DOHH2 (cell line): ENCODE results near the gene EIF4B.

Source experiments
- EZH2phosphoT487 ChIP-seq: fragments of 200-600 bp; sonication (generic); IDR thresholded peaks from 2 replicates; pipeline ENCODE4 v1.6.1; 2017; ENCODE audit warnings: borderline replicate concordance, mild to moderate bottlenecking, antibody characterized with exemption, low read length, moderate library complexity, mixed read lengths
- TF ChIP-seq, protein P1 (sequence below): fragments of 200-600 bp; sonication (generic); IDR thresholded peaks from one replicate; pipeline ENCODE4 v1.5.1; 2014; ENCODE audit warnings: antibody characterized with exemption, mild to moderate bottlenecking, low read depth, low read length; ENCODE audit not compliant: poor library complexity, severe bottlenecking

DNA sequence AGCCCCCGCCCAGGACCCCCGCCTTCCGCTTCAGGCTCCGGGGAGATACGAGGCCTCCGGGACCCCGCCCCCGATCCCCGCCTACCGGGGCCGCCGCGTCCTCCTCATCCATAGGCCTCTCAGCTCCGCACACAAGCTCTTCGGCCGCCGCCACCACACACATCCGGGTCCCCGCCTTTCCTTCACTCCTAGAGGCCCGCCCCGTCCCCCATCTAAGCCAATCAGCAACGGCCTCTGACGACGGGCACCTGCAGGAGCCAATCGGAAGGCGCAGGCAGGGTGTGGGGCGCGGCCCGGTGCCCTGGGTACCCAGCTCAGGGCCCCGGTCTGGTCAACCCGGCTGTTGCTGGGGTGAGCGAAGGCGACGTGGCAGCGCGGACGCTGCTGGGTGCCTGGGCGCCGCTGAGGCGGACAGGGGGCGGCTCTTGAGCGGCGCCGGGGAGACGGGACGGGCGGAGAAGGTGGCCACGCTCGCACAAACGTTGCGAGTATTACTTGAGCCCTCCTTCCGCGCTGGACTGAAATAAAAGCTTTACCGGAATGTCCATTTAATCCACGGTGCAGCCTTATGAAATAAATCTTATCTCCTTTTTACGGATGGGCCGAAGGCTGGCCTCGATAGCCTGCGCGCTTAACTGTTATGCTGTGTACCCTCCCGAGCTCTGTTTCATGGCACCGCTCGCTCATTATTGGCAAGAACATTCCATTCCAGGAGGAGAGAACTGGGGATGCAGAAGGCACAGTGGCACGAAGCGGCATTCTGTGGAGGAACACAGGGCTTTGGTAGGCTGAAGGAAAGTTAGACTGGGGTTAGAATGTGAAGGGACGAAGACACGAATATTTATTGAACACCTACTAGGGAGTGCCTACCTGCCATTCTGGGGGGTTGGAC lies 73.2 kb downstream of the EIF4B start, which contains the start of gene SPRYD3:
- TF ChIP-seq, protein P1, sequence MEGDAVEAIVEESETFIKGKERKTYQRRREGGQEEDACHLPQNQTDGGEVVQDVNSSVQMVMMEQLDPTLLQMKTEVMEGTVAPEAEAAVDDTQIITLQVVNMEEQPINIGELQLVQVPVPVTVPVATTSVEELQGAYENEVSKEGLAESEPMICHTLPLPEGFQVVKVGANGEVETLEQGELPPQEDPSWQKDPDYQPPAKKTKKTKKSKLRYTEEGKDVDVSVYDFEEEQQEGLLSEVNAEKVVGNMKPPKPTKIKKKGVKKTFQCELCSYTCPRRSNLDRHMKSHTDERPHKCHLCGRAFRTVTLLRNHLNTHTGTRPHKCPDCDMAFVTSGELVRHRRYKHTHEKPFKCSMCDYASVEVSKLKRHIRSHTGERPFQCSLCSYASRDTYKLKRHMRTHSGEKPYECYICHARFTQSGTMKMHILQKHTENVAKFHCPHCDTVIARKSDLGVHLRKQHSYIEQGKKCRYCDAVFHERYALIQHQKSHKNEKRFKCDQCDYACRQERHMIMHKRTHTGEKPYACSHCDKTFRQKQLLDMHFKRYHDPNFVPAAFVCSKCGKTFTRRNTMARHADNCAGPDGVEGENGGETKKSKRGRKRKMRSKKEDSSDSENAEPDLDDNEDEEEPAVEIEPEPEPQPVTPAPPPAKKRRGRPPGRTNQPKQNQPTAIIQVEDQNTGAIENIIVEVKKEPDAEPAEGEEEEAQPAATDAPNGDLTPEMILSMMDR = no peak
- TF ChIP-seq EZH2phosphoT487 = no peak
